ENCODE data around the gene HIVEP1.

The HIVEP1 gene

GRCh38 chr6:12110523-12111362 lies 98.6 kb downstream of the HIVEP1 start:
- Histone ChIP-seq H3K4me1 (ENCODE audit: control insufficient read depth in 5 of 5, insufficient read depth in 5 of 5, low read length in 5 of 5) (peaks cover 0 to 2% (median 0%) of the 10 kb centered on the region in 5 donors), H3K9me3 (ENCODE audit: control insufficient read depth in 5 of 5, low read length in 5 of 5) (no peaks in the 10 kb centered on the region), H3K36me3 (ENCODE audit: control insufficient read depth in 5 of 5, insufficient read depth in 5 of 5, low read length in 5 of 5) (peaks cover 0 to 13% (median 10%) of the 10 kb centered on the region in 5 donors), H3K4me3 (ENCODE audit: low read depth in 1 of 5, low read length in 5 of 5) (no peak overlapping the region), H3K27ac (ENCODE audit: low read depth, low read length) (no peak overlapping the region), H3K9ac (ENCODE audit: low read length in 5 of 5) (no peak overlapping the region), H3K27me3 (ENCODE audit: control insufficient read depth in 5 of 5, insufficient read depth in 4 of 5, low read length in 5 of 5) (no peaks in the 10 kb centered on the region)

GRCh38 chr6:12111363-12111670 lies 99.2 kb downstream of the HIVEP1 start:
- Histone ChIP-seq H3K4me3 (ENCODE audit: low read depth in 1 of 5, low read length in 5 of 5) (no peak overlapping the region), H3K4me1 (ENCODE audit: control insufficient read depth in 5 of 5, insufficient read depth in 5 of 5, low read length in 5 of 5) (peaks cover 0 to 2% (median 0%) of the 10 kb centered on the region in 5 donors), H3K27me3 (ENCODE audit: control insufficient read depth in 5 of 5, insufficient read depth in 4 of 5, low read length in 5 of 5) (no peaks in the 10 kb centered on the region), H3K9ac (ENCODE audit: low read length in 5 of 5) (no peak overlapping the region), H3K36me3 (ENCODE audit: control insufficient read depth in 5 of 5, insufficient read depth in 5 of 5, low read length in 5 of 5) (peaks cover 0 to 13% (median 10%) of the 10 kb centered on the region in 5 donors), H3K9me3 (ENCODE audit: control insufficient read depth in 5 of 5, low read length in 5 of 5) (peaks cover 0 to 4% (median 0%) of the 10 kb centered on the region in 5 donors), H3K27ac (ENCODE audit: low read depth, low read length) (no peak overlapping the region)

- Histone ChIP-seq H3K4me3 (ENCODE audit: low read depth in 1 of 5, low read length in 5 of 5) (no peak overlapping the region), H3K27ac (ENCODE audit: low read depth, low read length) (no peak overlapping the region), H3K27me3 (ENCODE audit: control insufficient read depth in 5 of 5, insufficient read depth in 4 of 5, low read length in 5 of 5) (no peaks in the 10 kb centered on the region)
Observed at GRCh38 chr6:12112540-12113189, 100.6 kb downstream of the HIVEP1 start.

GRCh38 chr6:12113190-12113577 lies 101.1 kb downstream of the HIVEP1 start:
- no peaks in the 10 kb centered on the region for H3K27me3 ChIP-seq (ENCODE audit: control insufficient read depth in 5 of 5, insufficient read depth in 4 of 5, low read length in 5 of 5)
- H3K36me3 ChIP-seq (ENCODE audit: control insufficient read depth in 5 of 5, insufficient read depth in 5 of 5, low read length in 5 of 5), result peaks cover 0 to 13% (median 10%) of the 10 kb centered on the region in 5 donors
- peaks cover 0 to 10% (median 4%) of the 10 kb centered on the region in 5 donors for H3K9me3 ChIP-seq (ENCODE audit: control insufficient read depth in 5 of 5, low read length in 5 of 5)
- no peak overlapping the region for H3K9ac ChIP-seq (ENCODE audit: low read length in 5 of 5)
- H3K27ac ChIP-seq (ENCODE audit: low read depth, low read length), result no peak overlapping the region
- no peak overlapping the region for H3K4me3 ChIP-seq (ENCODE audit: low read depth in 1 of 5, low read length in 5 of 5)
- peaks cover 0 to 2% (median 0%) of the 10 kb centered on the region in 5 donors for H3K4me1 ChIP-seq (ENCODE audit: control insufficient read depth in 5 of 5, insufficient read depth in 5 of 5, low read length in 5 of 5)

More at GRCh38 chr6:12112540-12113189, 100.6 kb downstream of the HIVEP1 start:
- Histone ChIP-seq H3K9ac (ENCODE audit: low read length in 5 of 5) (no peak overlapping the region), H3K9me3 (ENCODE audit: control insufficient read depth in 5 of 5, low read length in 5 of 5) (peaks cover 0 to 10% (median 4%) of the 10 kb centered on the region in 5 donors), H3K4me1 (ENCODE audit: control insufficient read depth in 5 of 5, insufficient read depth in 5 of 5, low read length in 5 of 5) (peaks cover 0 to 2% (median 0%) of the 10 kb centered on the region in 5 donors), H3K36me3 (ENCODE audit: control insufficient read depth in 5 of 5, insufficient read depth in 5 of 5, low read length in 5 of 5) (peaks cover 0 to 13% (median 10%) of the 10 kb centered on the region in 5 donors)

GRCh38 chr6:12114055-12114503 lies 102.0 kb downstream of the HIVEP1 start:
- H3K27ac ChIP-seq (ENCODE audit: low read depth, low read length), result no peak overlapping the region
- peaks cover 0 to 13% (median 10%) of the 10 kb centered on the region in 5 donors for H3K36me3 ChIP-seq (ENCODE audit: control insufficient read depth in 5 of 5, insufficient read depth in 5 of 5, low read length in 5 of 5)
- no peak overlapping the region for H3K4me3 ChIP-seq (ENCODE audit: low read depth in 1 of 5, low read length in 5 of 5)
- H3K27me3 ChIP-seq (ENCODE audit: control insufficient read depth in 5 of 5, insufficient read depth in 4 of 5, low read length in 5 of 5), result no peaks in the 10 kb centered on the region
- no peak overlapping the region for H3K9ac ChIP-seq (ENCODE audit: low read length in 5 of 5)
- peaks cover 0 to 2% (median 0%) of the 10 kb centered on the region in 5 donors for H3K4me1 ChIP-seq (ENCODE audit: control insufficient read depth in 5 of 5, insufficient read depth in 5 of 5, low read length in 5 of 5)
- peaks cover 0 to 11% (median 4%) of the 10 kb centered on the region in 5 donors for H3K9me3 ChIP-seq (ENCODE audit: control insufficient read depth in 5 of 5, low read length in 5 of 5)

- Histone ChIP-seq H3K4me3 (ENCODE audit: low read depth in 1 of 5, low read length in 5 of 5) (no peak overlapping the region), H3K4me1 (ENCODE audit: control insufficient read depth in 5 of 5, insufficient read depth in 5 of 5, low read length in 5 of 5) (peaks cover 0 to 2% (median 0%) of the 10 kb centered on the region in 5 donors), H3K9ac (ENCODE audit: low read length in 5 of 5) (no peak overlapping the region), H3K27ac (ENCODE audit: low read depth, low read length) (no peak overlapping the region), H3K9me3 (ENCODE audit: control insufficient read depth in 5 of 5, low read length in 5 of 5) (peaks cover 0 to 12% (median 4%) of the 10 kb centered on the region in 5 donors), H3K36me3 (ENCODE audit: control insufficient read depth in 5 of 5, insufficient read depth in 5 of 5, low read length in 5 of 5) (peaks cover under 1 to 10% (median 5%) of the 10 kb centered on the region in 5 donors), H3K27me3 (ENCODE audit: control insufficient read depth in 5 of 5, insufficient read depth in 4 of 5, low read length in 5 of 5) (no peaks in the 10 kb centered on the region)
Observed at GRCh38 chr6:12115001-12115400, 102.9 kb downstream of the HIVEP1 start.

GRCh38 chr6:12115492-12115891 lies 103.4 kb downstream of the HIVEP1 start:
- H3K9me3 ChIP-seq (ENCODE audit: control insufficient read depth in 5 of 5, low read length in 5 of 5), result peaks cover 0 to 12% (median 4%) of the 10 kb centered on the region in 5 donors
- peaks cover 0 to 2% (median 0%) of the 10 kb centered on the region in 5 donors for H3K4me1 ChIP-seq (ENCODE audit: control insufficient read depth in 5 of 5, insufficient read depth in 5 of 5, low read length in 5 of 5)
- no peak overlapping the region for H3K27ac ChIP-seq (ENCODE audit: low read depth, low read length)
- H3K27me3 ChIP-seq (ENCODE audit: control insufficient read depth in 5 of 5, insufficient read depth in 4 of 5, low read length in 5 of 5), result no peaks in the 10 kb centered on the region
- no peak overlapping the region for H3K4me3 ChIP-seq (ENCODE audit: low read depth in 1 of 5, low read length in 5 of 5)
- H3K9ac ChIP-seq (ENCODE audit: low read length in 5 of 5), result no peak overlapping the region
- H3K36me3 ChIP-seq (ENCODE audit: control insufficient read depth in 5 of 5, insufficient read depth in 5 of 5, low read length in 5 of 5), result peaks cover 5 to 12% (median 7%) of the 10 kb centered on the region in 5 donors

GRCh38 chr6:12116264-12116800 lies 104.2 kb downstream of the HIVEP1 start:
- H3K4me1 ChIP-seq (ENCODE audit: control insufficient read depth in 5 of 5, insufficient read depth in 5 of 5, low read length in 5 of 5), result peaks cover 0 to 2% (median 0%) of the 10 kb centered on the region in 5 donors
- peaks cover 12 to 17% (median 15%) of the 10 kb centered on the region in 5 donors for H3K36me3 ChIP-seq (ENCODE audit: control insufficient read depth in 5 of 5, insufficient read depth in 5 of 5, low read length in 5 of 5)
- H3K4me3 ChIP-seq (ENCODE audit: low read depth in 1 of 5, low read length in 5 of 5), result no peak overlapping the region
- H3K27ac ChIP-seq (ENCODE audit: low read depth, low read length), result no peak overlapping the region
- H3K27me3 ChIP-seq (ENCODE audit: control insufficient read depth in 5 of 5, insufficient read depth in 4 of 5, low read length in 5 of 5), result no peaks in the 10 kb centered on the region
- no peak overlapping the region for H3K9ac ChIP-seq (ENCODE audit: low read length in 5 of 5)
- H3K9me3 ChIP-seq (ENCODE audit: control insufficient read depth in 5 of 5, low read length in 5 of 5), result peaks cover 0 to 12% (median 4%) of the 10 kb centered on the region in 5 donors

- Histone ChIP-seq H3K27me3 (ENCODE audit: control insufficient read depth in 5 of 5, insufficient read depth in 4 of 5, low read length in 5 of 5) (no peaks in the 10 kb centered on the region), H3K4me3 (ENCODE audit: low read depth in 1 of 5, low read length in 5 of 5) (no peak overlapping the region), H3K4me1 (ENCODE audit: control insufficient read depth in 5 of 5, insufficient read depth in 5 of 5, low read length in 5 of 5) (peaks cover 0 to 2% (median 0%) of the 10 kb centered on the region in 5 donors), H3K36me3 (ENCODE audit: control insufficient read depth in 5 of 5, insufficient read depth in 5 of 5, low read length in 5 of 5) (peaks cover 12 to 21% (median 20%) of the 10 kb centered on the region in 5 donors), H3K9ac (ENCODE audit: low read length in 5 of 5) (no peak overlapping the region), H3K9me3 (ENCODE audit: control insufficient read depth in 5 of 5, low read length in 5 of 5) (peaks cover 0 to 12% (median 4%) of the 10 kb centered on the region in 5 donors), H3K27ac (ENCODE audit: low read depth, low read length) (no peak overlapping the region)
Observed at GRCh38 chr6:12116978-12117377, 104.9 kb downstream of the HIVEP1 start.

Measured in subcutaneous abdominal adipose tissue (tissue), 5 donors.